Panc1 (cell line): ENCODE results near the gene ZNF398. TPM values are rescaled to one million over a fixed set of nuclear protein-coding genes. Genes with fewer than 3 reads are reported as not detected.

ENCODE experiments used
- ATAC-seq: fragments of 200-7000 bp; cut with Tn5 transposase; 2 replicates; pipeline ENCODE4 v1.9.1; 2020; ENCODE audit warnings: mild to moderate bottlenecking, moderate library complexity
- BruUV-seq: library from RNA; stranded (reverse); fragments of 400-500 nt; replicated peaks from 2 replicates; lab custom pipeline; 2021; lab: Mats Ljungman, UMichigan
- CTCF ChIA-PET: fragments of 300-600 bp; sonication (Branson Sonifier 250); formaldehyde crosslinking; loops from one replicate; lab custom pipeline; 2022; ENCODE audit warnings: antibody characterized with exemption; lab: Charles Lee
- POLR2A ChIA-PET: fragments of 300-600 bp; sonication (Branson Sonifier 250); formaldehyde crosslinking; loops from one replicate; lab custom pipeline; 2022; ENCODE audit warnings: antibody characterized with exemption; lab: Charles Lee
- DNase-seq: peaks from one replicate; pipeline ENCODE4 v3.0.0-alpha.2; 2010; ENCODE audit warnings: low read depth, low spot score
- H3K27ac ChIP-seq: 2 replicates; pipeline ENCODE4 v1.5.1; 2011; ENCODE audit warnings: mild to moderate bottlenecking, low read length, inconsistent platforms
- H3K27me3 ChIP-seq: fragments of 200-500 bp; sonication (Bioruptor generic); 2 replicates; pipeline ENCODE4 v1.6.0; 2014; ENCODE audit warnings: low read length, inconsistent platforms; ENCODE audit not compliant: control insufficient read depth, insufficient read depth
- H3K36me3 ChIP-seq: fragments of 200-500 bp; sonication (Bioruptor generic); 2 replicates; pipeline ENCODE4 v1.5.1; 2014; ENCODE audit warnings: inconsistent platforms, mild to moderate bottlenecking, low read length, moderate library complexity; ENCODE audit not compliant: control insufficient read depth, insufficient read depth
- H3K4me1 ChIP-seq: 2 replicates; pipeline ENCODE4 v1.5.1; 2011; ENCODE audit warnings: inconsistent platforms, mild to moderate bottlenecking, low read length, moderate library complexity; ENCODE audit not compliant: control insufficient read depth, insufficient read depth
- H3K4me3 ChIP-seq, 2 experiments: 2 replicates each; pipeline ENCODE4 v1.5.1; 2011 to 2012; ENCODE audit warnings: low read depth in 2 of 2, low read length in 2 of 2, mild to moderate bottlenecking in 2 of 2, inconsistent platforms in 1 of 2, moderate library complexity in 1 of 2
- H3K9me3 ChIP-seq: fragments of 200-500 bp; sonication (Bioruptor generic); 2 replicates; pipeline ENCODE4 v1.5.1; 2014; ENCODE audit warnings: low read depth, mild to moderate bottlenecking, inconsistent platforms, low read length, moderate library complexity; ENCODE audit not compliant: control insufficient read depth, insufficient read depth
- CTCF ChIP-seq: fragments of 450-650 bp; IDR thresholded peaks from 2 replicates; pipeline ENCODE4 v1.5.1; 2017; ENCODE audit warnings: mild to moderate bottlenecking
- POLR2AphosphoS5 ChIP-seq: IDR thresholded peaks from 2 replicates; pipeline ENCODE4 v1.6.1; 2012; ENCODE audit warnings: mild to moderate bottlenecking, low read depth, low read length, moderate library complexity
- SIN3A ChIP-seq: IDR thresholded peaks from 2 replicates; pipeline ENCODE4 v1.6.1; 2012; ENCODE audit warnings: low read depth, mild to moderate bottlenecking, low read length, moderate library complexity, borderline replicate concordance; ENCODE audit not compliant: insufficient read depth
- TCF7L2 ChIP-seq: IDR thresholded peaks from 2 replicates; pipeline ENCODE4 v1.6.1; 2011; ENCODE audit warnings: mild to moderate bottlenecking, low read depth, low read length, inconsistent platforms
- in situ Hi-C: cut with HindIII; loops from 2 replicates; pipeline ENCODE4 v1.10.0; 2016; ENCODE audit warnings: low sequenced_read_pairs, low pct_unique_long_range_greater_than_20kb
- intact Hi-C: fragments of 100-400 bp; cut with micrococcal nuclease; formaldehyde crosslinking; loops from one replicate; pipeline ENCODE4 v1.10.0; 2022; ENCODE audit not compliant: unreplicated experiment
- total RNA-seq: library from RNA; stranded (reverse); gene quantifications from one replicate; pipeline ENCODE4 v1.2.1, GENCODE V29; 2021; ENCODE audit not compliant: unreplicated experiment
- TF ChIP-seq, protein P1 (sequence below), 2 experiments: IDR thresholded peaks; 2 replicates each; pipeline ENCODE4 v1.6.1; 2011 to 2012; ENCODE audit warnings: low read depth in 2 of 2, control low read depth in 1 of 2, low read length in 1 of 2, mild to moderate bottlenecking in 1 of 2, moderate library complexity in 1 of 2; ENCODE audit not compliant: insufficient read depth in 1 of 2

The ZNF398 gene
- total RNA-seq, 1 experiment from 2014 or later: 14.1 TPM

GRCh38 chr7:149232362-149232761, 85.1 kb downstream of the ZNF398 start:
- H3K9me3 ChIP-seq: no peaks in the 10 kb centered on the region
- TF ChIP-seq POLR2AphosphoS5: no peak
- TF ChIP-seq, protein P1, sequence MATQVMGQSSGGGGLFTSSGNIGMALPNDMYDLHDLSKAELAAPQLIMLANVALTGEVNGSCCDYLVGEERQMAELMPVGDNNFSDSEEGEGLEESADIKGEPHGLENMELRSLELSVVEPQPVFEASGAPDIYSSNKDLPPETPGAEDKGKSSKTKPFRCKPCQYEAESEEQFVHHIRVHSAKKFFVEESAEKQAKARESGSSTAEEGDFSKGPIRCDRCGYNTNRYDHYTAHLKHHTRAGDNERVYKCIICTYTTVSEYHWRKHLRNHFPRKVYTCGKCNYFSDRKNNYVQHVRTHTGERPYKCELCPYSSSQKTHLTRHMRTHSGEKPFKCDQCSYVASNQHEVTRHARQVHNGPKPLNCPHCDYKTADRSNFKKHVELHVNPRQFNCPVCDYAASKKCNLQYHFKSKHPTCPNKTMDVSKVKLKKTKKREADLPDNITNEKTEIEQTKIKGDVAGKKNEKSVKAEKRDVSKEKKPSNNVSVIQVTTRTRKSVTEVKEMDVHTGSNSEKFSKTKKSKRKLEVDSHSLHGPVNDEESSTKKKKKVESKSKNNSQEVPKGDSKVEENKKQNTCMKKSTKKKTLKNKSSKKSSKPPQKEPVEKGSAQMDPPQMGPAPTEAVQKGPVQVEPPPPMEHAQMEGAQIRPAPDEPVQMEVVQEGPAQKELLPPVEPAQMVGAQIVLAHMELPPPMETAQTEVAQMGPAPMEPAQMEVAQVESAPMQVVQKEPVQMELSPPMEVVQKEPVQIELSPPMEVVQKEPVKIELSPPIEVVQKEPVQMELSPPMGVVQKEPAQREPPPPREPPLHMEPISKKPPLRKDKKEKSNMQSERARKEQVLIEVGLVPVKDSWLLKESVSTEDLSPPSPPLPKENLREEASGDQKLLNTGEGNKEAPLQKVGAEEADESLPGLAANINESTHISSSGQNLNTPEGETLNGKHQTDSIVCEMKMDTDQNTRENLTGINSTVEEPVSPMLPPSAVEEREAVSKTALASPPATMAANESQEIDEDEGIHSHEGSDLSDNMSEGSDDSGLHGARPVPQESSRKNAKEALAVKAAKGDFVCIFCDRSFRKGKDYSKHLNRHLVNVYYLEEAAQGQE (IDR thresholded peaks at IDR 0.05; ENCODE audit: insufficient read depth in 1 of 2, low read depth in 2 of 2, low read length in 1 of 2): no peak
- no peak for TF ChIP-seq SIN3A
- no peak for TF ChIP-seq TCF7L2
- TF ChIP-seq CTCF: no peak
- H3K27ac ChIP-seq: no peak overlapping the region
- H3K4me3 ChIP-seq: no peak overlapping the region
- ATAC-seq (no peak), DNase-seq (no peak)
- intact Hi-C loops: no loop called here
- no peaks in the 10 kb centered on the region for H3K27me3 ChIP-seq
- no TSS peak for BruUV-seq
- no peaks in the 10 kb centered on the region for H3K4me1 ChIP-seq
- H3K36me3 ChIP-seq: no peaks in the 10 kb centered on the region
- CTCF ChIA-PET: interaction anchor here (0.6 kb wide), 1 partner anchor 107 kb away, joined by 4 read pairs; no protein-coding TSS in a partner anchor
- in situ Hi-C loops: no loop called here
- POLR2A ChIA-PET: no interaction called here

Other genes starting within 250 kb of the ZNF398 start
- gene PDIA4, start 118.9 kb upstream of the ZNF398 start, total RNA-seq: 281 TPM
- gene ZNF786, start 56.7 kb upstream of the ZNF398 start, total RNA-seq: 10.1 TPM
- 3.0 TPM for gene ZNF425, start 21.1 kb upstream of the ZNF398 start, total RNA-seq
- gene ZNF282, start 48.1 kb downstream of the ZNF398 start, total RNA-seq: 31.6 TPM
- gene ZNF212, start 92.2 kb downstream of the ZNF398 start, total RNA-seq: 11.3 TPM
- 16.6 TPM for gene ZNF783, start 114.7 kb downstream of the ZNF398 start, total RNA-seq